ENCODE measurements around the gene MROH7. TPM values are rescaled to one million over a fixed set of nuclear protein-coding genes. Genes with fewer than 3 reads are reported as not detected.

MROH7 gene
- total RNA-seq, 2 experiments from 2014 or later = not detected

DNA sequence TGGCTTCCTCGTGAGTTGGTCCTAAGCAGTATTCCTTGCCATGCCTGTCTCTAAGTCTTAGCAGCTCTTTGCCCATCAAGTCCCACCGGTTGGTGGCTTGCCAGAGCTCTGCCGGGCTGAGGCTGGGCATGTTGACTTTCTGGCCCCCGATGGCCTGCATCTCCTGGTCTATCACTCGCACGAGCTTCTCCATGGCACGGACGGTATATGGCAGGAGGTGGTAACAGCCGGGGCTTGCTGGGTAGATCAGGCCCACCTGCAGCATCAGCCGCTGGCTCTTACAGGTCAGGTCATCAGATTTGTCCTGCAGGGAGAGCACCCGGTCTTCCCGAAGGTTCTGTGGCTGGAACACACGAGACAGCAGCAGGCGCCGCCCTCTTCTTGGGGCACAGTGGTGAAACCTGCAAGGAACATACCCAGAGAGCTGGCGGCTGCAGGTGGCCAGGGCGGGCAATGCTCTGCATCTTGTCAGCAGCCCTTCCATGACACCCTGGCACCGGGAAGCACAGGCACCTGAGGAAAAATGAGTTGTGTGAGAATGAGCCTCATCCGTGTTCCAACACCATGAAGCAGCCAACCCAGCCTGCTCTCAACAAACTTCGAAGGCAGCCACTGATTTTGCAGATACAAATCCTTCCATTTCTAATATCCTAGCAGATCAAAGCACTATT is 117.2 kb downstream of the MROH7 start:
- no peak overlapping the region for H3K4me3 Mint-ChIP-seq
- ChIA-PET CTCF (no interaction called here), POLR2A (no interaction called here)
- H3K4me1 Mint-ChIP-seq (ENCODE audit: low read depth) = peaks cover 8% of the 10 kb centered on the region
- peaks cover 8% of the 10 kb centered on the region for H3K36me3 Mint-ChIP-seq (ENCODE audit: low read depth)
- H3K9me3 Mint-ChIP-seq (ENCODE audit: insufficient read depth) = no peaks in the 10 kb centered on the region
- H3K27me3 Mint-ChIP-seq (ENCODE audit: low read depth) = no peaks in the 10 kb centered on the region
- DNase-seq (no peak), ATAC-seq (no peak)
- H3K27ac Mint-ChIP-seq = no peak overlapping the region

Other genes with a start within 250 kb of the MROH7 start
- gene SSBP3, start 235.4 kb upstream of the MROH7 start, total RNA-seq = 100 to 1,000 TPM; 109 to 111 TPM
- gene ACOT11, start 93.6 kb upstream of the MROH7 start, total RNA-seq = 1 to 10 TPM; 1.3 to 1.6 TPM
- not detected for gene FAM151A, start 18.3 kb upstream of the MROH7 start, total RNA-seq
- gene TTC4, start 74.1 kb downstream of the MROH7 start, total RNA-seq = 10 to 100 TPM; 18.8 to 21.6 TPM
- 1 to 10 TPM; 4.2 TPM for gene PARS2, start 122.7 kb downstream of the MROH7 start, total RNA-seq
- 1 to 10 TPM; 5.0 to 6.5 TPM for gene TTC22, start 159.5 kb downstream of the MROH7 start, total RNA-seq
- 100 to 1,000 TPM; 140 to 151 TPM for gene DHCR24, start 245.4 kb downstream of the MROH7 start, total RNA-seq